BLaER1 (cell line): ENCODE measurements around the gene UGT1A7.

ENCODE experiments used
- H3K27ac ChIP-seq: shearing (Covaris generic); formaldehyde crosslinking; 2 replicates; pipeline ENCODE4 v1.8.1; 2022
- H3K27me3 ChIP-seq: shearing (Covaris generic); formaldehyde crosslinking; 2 replicates; pipeline ENCODE4 v1.8.1; 2022
- H3K36me3 ChIP-seq: shearing (Covaris generic); formaldehyde crosslinking; 2 replicates; pipeline ENCODE4 v1.8.1; 2022
- H3K4me1 ChIP-seq: shearing (Covaris generic); formaldehyde crosslinking; 2 replicates; pipeline ENCODE4 v1.8.1; 2022
- H3K4me2 ChIP-seq: shearing (Covaris generic); formaldehyde crosslinking; 2 replicates; pipeline ENCODE4 v1.8.1; 2022
- H3K4me3 ChIP-seq: shearing (Covaris generic); formaldehyde crosslinking; 2 replicates; pipeline ENCODE4 v1.8.1; 2022
- H3K9ac ChIP-seq: shearing (Covaris generic); formaldehyde crosslinking; 2 replicates; pipeline ENCODE4 v1.8.1; 2022
- H3K9me3 ChIP-seq: shearing (Covaris generic); formaldehyde crosslinking; 2 replicates; pipeline ENCODE4 v1.8.1; 2022
- H4K20me1 ChIP-seq: shearing (Covaris generic); formaldehyde crosslinking; 2 replicates; pipeline ENCODE4 v1.8.1; 2022
- Cebpa-rat ChIP-seq: shearing (Covaris generic); IDR thresholded peaks from 2 replicates; pipeline ENCODE4 v1.8.1; 2022

The UGT1A7 gene

DNA sequence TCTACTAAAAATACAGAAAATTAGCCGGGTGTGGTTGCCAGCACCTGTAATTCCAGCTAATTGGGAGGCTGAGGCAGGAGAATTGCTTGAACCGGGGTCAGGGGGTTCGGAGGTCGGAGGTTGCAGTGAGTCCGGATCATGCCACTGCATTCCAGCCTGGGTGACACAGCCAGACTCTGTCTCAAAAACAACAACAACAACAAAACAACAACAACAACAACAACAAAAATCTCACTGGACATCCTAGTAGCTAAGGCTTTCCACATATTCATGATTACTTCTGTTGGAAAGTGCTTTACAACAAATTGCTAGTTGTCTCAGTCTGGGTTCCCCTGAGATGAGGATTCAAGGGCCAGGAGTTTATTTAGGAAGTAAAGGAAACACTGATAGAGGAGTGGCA lies 92.2 kb downstream of the UGT1A7 start:
- Histone ChIP-seq H3K9me3 (peaks cover 33% of the 10 kb centered on the region), H3K4me2 (no peak overlapping the region), H3K36me3 (no peaks in the 10 kb centered on the region), H4K20me1 (no peaks in the 10 kb centered on the region), H3K4me3 (no peak overlapping the region), H3K4me1 (no peaks in the 10 kb centered on the region), H3K27ac (no peak overlapping the region), H3K9ac (no peak overlapping the region), H3K27me3 (no peaks in the 10 kb centered on the region)
- no peak for TF ChIP-seq Cebpa-rat

DNA sequence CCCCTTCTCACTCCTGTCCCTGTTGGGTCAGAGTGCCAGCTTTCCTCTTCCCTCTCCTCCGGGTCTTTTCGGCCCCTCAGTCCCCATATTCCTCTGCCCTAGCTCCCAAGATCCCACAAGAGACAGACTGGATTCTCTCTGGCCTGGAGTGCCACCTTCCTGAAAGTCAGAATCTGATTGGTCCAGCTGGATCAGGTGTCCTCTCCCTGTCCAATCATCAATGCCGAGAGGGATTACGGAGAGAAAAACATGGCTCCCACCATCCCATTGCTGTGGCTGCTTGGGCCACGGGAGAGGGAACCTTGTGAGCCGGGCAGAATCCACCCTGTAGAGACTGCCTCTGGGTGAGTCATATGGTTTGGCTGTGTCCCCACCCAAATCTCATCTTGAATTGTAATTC lies 93.7 kb downstream of the UGT1A7 start:
- Histone ChIP-seq H3K4me1 (no peaks in the 10 kb centered on the region), H3K9ac (no peak overlapping the region), H3K27ac (no peak overlapping the region), H3K4me3 (no peak overlapping the region), H3K9me3 (peaks cover 33% of the 10 kb centered on the region), H3K4me2 (no peak overlapping the region), H3K36me3 (no peaks in the 10 kb centered on the region), H3K27me3 (no peaks in the 10 kb centered on the region), H4K20me1 (no peaks in the 10 kb centered on the region)
- no peak for TF ChIP-seq Cebpa-rat

DNA sequence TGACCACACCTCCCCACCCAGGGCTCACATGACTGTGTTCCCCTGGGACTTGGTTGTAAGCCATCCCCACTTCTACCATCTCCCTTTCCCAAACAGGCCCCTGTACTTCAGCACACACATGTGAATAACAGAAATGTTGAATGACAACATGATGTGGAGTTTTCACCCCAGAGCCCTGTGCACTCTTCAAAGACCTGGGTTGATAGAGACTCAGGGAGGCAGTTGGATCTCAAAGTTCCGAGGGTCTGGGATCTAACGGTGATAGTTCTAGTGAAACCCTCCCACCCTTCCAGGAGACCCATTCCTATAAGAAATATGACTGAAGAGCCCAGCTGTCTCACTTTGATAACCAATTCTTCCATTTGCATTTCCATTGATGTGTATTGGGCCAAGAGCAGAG lies 96.3 kb downstream of the UGT1A7 start, which contains the start of gene MROH2A:
Gene MROH2A (plus strand): TSS at position 301 of the 400 bp plus-strand sequence. CDS start 1,029 bp downstream, outside the sequence.
- H3K4me2 ChIP-seq: no peak within 1 kb of the TSS
- no peaks in the 10 kb centered on the region for H3K4me1 ChIP-seq
- H3K9me3 ChIP-seq: peaks cover 33% of the 10 kb centered on the region
- TF ChIP-seq Cebpa-rat: no peak
- no peak within 1 kb of the TSS for H3K4me3 ChIP-seq
- no peaks in the 10 kb centered on the region for H3K36me3 ChIP-seq
- H3K27ac ChIP-seq: no peak within 1 kb of the TSS
- no peaks in the 10 kb centered on the region for H3K27me3 ChIP-seq
- H3K9ac ChIP-seq: no peak within 1 kb of the TSS
- H4K20me1 ChIP-seq: no peaks in the 10 kb centered on the region

DNA sequence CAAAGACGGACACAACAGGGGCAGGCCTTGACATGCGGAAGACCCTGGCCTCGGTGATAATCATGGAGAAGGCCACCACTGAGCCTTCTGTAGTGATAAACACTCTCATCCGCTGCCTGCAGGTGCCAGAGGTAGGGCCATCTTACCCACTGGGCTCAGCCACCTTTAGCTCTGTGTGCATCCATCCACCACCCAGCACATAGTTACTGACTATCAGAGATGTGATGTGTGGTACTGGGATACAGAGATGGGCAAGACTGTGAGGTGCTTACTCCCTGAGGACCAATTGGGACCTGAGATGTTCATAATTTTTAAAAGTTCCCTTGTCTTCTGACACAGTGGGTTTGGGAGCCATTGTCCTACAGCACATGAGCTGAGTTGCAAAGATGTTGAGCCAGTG lies 98.0 kb downstream of the UGT1A7 start:
- Histone ChIP-seq H3K27me3 (no peaks in the 10 kb centered on the region), H3K9me3 (peaks cover 37% of the 10 kb centered on the region), H3K4me2 (no peak overlapping the region), H3K4me1 (peaks cover 3% of the 10 kb centered on the region), H3K36me3 (no peaks in the 10 kb centered on the region), H3K9ac (no peak overlapping the region), H3K4me3 (no peak overlapping the region), H3K27ac (no peak overlapping the region), H4K20me1 (no peaks in the 10 kb centered on the region)
- no peak for TF ChIP-seq Cebpa-rat

DNA sequence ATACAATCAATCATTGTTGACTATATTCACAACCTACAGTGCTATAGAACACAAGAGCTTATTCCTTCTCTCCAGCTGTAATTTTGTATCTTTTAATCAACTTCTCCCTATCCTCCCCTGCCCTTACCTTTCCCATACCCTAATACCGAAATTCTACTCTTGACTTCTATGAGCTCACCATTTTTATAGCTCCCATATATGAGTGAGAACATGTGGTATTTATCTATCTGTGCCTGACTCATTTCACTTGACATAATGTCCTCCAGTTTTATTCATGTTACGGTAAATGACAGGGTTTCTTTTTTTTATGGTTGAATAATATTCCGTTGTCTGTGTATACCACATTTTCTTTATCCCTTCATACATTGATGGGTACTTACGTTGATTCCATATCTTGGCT lies 99.1 kb downstream of the UGT1A7 start:
- H3K9me3 ChIP-seq: peaks cover 35% of the 10 kb centered on the region
- H3K36me3 ChIP-seq: no peaks in the 10 kb centered on the region
- no peak overlapping the region for H3K27ac ChIP-seq
- H3K9ac ChIP-seq: no peak overlapping the region
- H4K20me1 ChIP-seq: no peaks in the 10 kb centered on the region
- no peaks in the 10 kb centered on the region for H3K27me3 ChIP-seq
- H3K4me1 ChIP-seq: peaks cover 14% of the 10 kb centered on the region
- no peak for TF ChIP-seq Cebpa-rat
- no peak overlapping the region for H3K4me2 ChIP-seq
- no peak overlapping the region for H3K4me3 ChIP-seq

DNA sequence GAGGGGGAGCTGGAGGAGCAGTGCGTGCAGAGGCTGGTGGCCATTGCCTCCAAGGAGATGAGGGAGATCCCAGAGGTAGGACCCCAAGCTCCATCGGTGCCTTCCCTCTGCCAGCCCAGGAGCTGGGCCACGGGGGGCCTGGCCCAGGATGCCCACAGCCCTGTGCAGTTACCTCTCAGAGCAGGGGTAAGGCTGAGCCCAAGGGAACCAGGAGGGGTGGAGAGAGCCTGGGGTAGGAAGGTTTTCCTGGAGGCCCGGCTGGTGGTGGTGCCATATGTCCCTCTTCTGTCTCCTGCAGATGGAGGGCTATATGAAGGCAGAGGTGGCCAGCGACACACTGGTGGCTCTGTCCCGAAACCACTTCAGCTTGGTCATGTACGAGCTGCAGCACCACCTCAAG lies 107.9 kb downstream of the UGT1A7 start:
- peaks cover 21% of the 10 kb centered on the region for H3K9me3 ChIP-seq
- H3K4me2 ChIP-seq: no peak overlapping the region
- H3K27ac ChIP-seq: no peak overlapping the region
- peaks cover 18% of the 10 kb centered on the region for H3K4me1 ChIP-seq
- H3K27me3 ChIP-seq: no peaks in the 10 kb centered on the region
- H3K4me3 ChIP-seq: no peak overlapping the region
- H4K20me1 ChIP-seq: no peaks in the 10 kb centered on the region
- H3K9ac ChIP-seq: no peak overlapping the region
- no peak for TF ChIP-seq Cebpa-rat
- H3K36me3 ChIP-seq: no peaks in the 10 kb centered on the region

DNA sequence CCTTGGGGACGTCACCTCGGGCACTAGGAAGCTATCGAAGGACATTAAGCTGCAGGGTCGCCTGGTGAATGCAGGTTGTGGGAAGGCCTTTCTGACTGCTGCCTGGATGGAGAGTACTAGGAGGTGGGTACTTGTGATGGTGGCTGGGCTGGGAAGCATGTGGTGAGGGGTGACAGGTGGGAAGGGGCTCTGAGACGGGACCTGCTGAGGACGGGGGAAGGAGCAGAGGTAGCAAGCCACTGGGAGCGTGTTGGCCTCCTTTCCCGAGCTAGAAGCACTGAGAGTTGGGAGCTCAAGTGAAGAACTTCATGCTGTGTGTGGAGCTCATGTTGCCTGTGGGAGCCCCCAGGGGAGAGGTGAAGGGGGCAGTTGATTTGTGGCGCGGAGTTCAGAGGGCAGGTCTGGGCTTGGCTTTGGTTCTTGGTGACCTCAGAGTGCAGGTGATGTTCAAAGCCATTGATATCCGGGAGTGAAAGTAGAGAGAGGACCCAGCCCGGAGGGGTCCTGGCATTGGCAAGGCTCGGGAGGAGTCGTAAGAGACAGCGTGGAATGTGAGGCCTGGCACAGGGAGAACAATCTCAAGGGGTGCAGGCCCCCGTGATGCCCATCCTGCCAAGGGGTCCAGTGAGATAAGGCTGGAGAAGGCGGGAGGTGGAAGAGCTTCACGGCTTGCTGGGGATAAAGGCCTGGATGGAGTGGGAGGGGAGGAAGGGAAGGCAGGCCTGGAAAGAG lies 109.6 kb downstream of the UGT1A7 start:
- Histone ChIP-seq H3K9me3 (peaks cover 8% of the 10 kb centered on the region), H3K36me3 (no peaks in the 10 kb centered on the region), H3K4me1 (0 out of 2 replicates have a peak, but pooled peaks cover 5% of the 10 kb centered on the region), H3K27me3 (no peaks in the 10 kb centered on the region), H3K27ac (no peak overlapping the region), H3K4me3 (no peak overlapping the region), H3K9ac (no peak overlapping the region), H4K20me1 (no peaks in the 10 kb centered on the region), H3K4me2 (no peak overlapping the region)
- no peak for TF ChIP-seq Cebpa-rat

DNA sequence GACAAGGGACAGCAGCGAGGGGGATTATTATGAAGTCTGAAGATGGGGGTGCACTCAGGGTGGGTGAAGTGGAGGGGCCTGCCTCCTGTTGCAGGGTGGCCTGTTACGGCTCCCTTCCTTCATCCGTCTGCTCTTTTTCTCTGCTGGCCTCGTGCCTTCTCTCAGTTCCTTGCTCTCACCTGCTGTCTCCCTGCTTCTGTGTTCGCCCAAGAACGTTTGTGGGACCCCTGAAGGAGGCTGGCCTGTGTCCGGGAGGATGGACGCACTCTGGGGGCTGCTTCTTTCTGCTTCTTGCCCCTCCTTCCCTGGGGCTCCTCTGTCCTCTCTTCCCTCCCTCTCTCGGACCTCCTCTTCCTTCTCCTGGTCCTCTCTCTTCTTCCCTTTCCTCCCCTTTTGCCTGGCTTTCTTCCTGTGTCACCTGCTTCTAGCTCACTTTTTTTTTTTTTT lies 110.2 kb downstream of the UGT1A7 start:
- H3K9me3 ChIP-seq: peaks cover 2% of the 10 kb centered on the region

DNA sequence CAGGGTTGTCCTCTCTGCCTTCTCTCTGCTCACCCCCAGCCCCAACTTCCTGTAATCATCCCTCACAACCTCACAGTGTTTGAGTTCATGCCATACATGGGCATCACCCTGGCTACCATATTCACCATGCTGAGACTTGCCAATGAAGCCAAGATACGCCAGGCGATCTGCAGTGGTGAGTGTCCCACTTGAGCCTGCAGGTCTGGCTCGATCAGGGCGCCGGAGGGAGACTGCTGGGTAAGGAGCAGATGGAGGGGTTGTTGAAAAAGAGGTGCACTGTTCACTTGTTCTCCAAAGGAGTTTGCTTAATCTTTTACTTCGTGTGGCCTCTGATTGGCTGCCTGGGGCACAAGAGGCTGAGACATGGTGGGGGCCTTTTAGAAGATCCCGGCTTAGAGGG lies 111.0 kb downstream of the UGT1A7 start:
- TF ChIP-seq Cebpa-rat: no peak
- no peak overlapping the region for H3K27ac ChIP-seq
- H3K4me3 ChIP-seq: no peak overlapping the region
- no peaks in the 10 kb centered on the region for H3K36me3 ChIP-seq
- H4K20me1 ChIP-seq: no peaks in the 10 kb centered on the region
- H3K27me3 ChIP-seq: no peaks in the 10 kb centered on the region
- H3K9ac ChIP-seq: no peak overlapping the region
- H3K4me1 ChIP-seq: 0 out of 2 replicates have a peak, but pooled peaks cover 5% of the 10 kb centered on the region
- H3K4me2 ChIP-seq: no peak overlapping the region
- H3K9me3 ChIP-seq: no peaks in the 10 kb centered on the region; the same call in 1 of the 2 replicates

More for the DNA sequence above, 110.2 kb downstream of the UGT1A7 start:
- H3K27ac ChIP-seq: no peak overlapping the region
- H3K4me2 ChIP-seq: no peak overlapping the region
- H3K4me3 ChIP-seq: no peak overlapping the region
- H3K4me1 ChIP-seq: 0 out of 2 replicates have a peak, but pooled peaks cover 5% of the 10 kb centered on the region
- H3K9ac ChIP-seq: no peak overlapping the region
- no peaks in the 10 kb centered on the region for H3K36me3 ChIP-seq
- no peaks in the 10 kb centered on the region for H3K27me3 ChIP-seq
- TF ChIP-seq Cebpa-rat: no peak
- H4K20me1 ChIP-seq: no peaks in the 10 kb centered on the region

DNA sequence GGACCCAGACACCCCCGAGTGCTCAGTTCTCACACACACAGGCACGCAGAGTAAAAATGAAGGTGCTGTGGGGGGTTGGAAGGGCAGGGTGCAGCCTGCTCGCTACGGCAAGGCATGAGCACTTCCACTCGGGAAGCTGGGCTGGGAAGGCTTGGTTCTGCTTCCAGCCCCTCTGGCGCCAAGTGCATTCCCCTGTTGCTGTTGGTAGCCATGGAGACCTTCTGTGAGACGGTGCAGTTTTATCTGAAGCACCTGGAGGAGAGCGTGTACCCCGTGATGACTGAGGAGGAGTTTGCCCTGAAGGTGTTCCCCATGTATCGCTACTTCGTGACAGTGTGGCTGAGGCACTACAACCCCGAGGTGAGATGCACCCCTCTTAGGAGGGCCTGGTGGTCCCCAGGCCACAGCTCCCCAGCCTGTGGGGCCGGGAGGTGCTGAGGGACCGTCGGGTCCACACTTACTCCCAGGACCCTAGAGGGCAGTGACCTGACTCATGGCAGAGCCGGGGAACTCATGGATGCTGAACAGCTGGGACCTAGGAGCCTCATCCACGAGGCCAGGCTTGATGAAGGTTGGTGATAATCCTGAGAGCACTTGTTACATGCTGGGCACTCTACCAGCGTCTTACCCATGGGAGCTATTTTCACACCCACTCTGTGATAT lies 111.9 kb downstream of the UGT1A7 start:
- Histone ChIP-seq H3K27me3 (no peaks in the 10 kb centered on the region), H3K9ac (no peak overlapping the region), H3K27ac (no peak overlapping the region), H3K36me3 (no peaks in the 10 kb centered on the region), H4K20me1 (no peaks in the 10 kb centered on the region), H3K4me1 (0 out of 2 replicates have a peak, but pooled peaks cover 5% of the 10 kb centered on the region), H3K4me3 (no peak overlapping the region), H3K4me2 (no peak overlapping the region), H3K9me3 (no peaks in the 10 kb centered on the region; the same call in 1 of the 2 replicates)
- no peak for TF ChIP-seq Cebpa-rat
